GM12892 (cell line): ENCODE measurements around the gene ARPIN. TPM values are rescaled to one million over a fixed set of nuclear protein-coding genes. Genes with fewer than 3 reads are reported as not detected.
"Not testable (repeated sequence)": the region's sequence is repeated elsewhere in the genome, so short reads cannot be mapped to it uniquely, and the experiment has no call there.

Source experiments
- DNase-seq: peaks from one replicate; pipeline ENCODE4 v3.0.0; 2011; ENCODE audit not compliant: insufficient read length
- FAIRE-seq: peaks from 2 replicates; lab custom pipeline; 2011; peaks lifted over from hg19 to GRCh38; lab: Jason Lieb, UNC
- POLR2A ChIP-seq: IDR thresholded peaks from 2 replicates; pipeline ENCODE4 v1.6.1; 2011; ENCODE audit warnings: low read depth, low read length, control low read depth
- POLR2AphosphoS5 ChIP-seq: IDR thresholded peaks from 2 replicates; pipeline ENCODE4 v1.6.1; 2011; ENCODE audit warnings: low read depth, low read length, control low read depth
- TAF1 ChIP-seq: IDR thresholded peaks from 2 replicates; pipeline ENCODE4 v1.6.1; 2011; ENCODE audit warnings: low read depth, mild to moderate bottlenecking, control low read depth, low read length, borderline replicate concordance
- polyA plus RNA-seq: library from polyadenylated mRNA; unstranded; fragments of >200 nt; gene quantifications from one replicate; pipeline ENCODE4 v1.2.1, GENCODE V29; 2012; ENCODE audit warnings: missing spikeins, inconsistent platforms; ENCODE audit not compliant: missing spikeins

Gene ARPIN
- 0.13 TPM for polyA plus RNA-seq

DNA sequence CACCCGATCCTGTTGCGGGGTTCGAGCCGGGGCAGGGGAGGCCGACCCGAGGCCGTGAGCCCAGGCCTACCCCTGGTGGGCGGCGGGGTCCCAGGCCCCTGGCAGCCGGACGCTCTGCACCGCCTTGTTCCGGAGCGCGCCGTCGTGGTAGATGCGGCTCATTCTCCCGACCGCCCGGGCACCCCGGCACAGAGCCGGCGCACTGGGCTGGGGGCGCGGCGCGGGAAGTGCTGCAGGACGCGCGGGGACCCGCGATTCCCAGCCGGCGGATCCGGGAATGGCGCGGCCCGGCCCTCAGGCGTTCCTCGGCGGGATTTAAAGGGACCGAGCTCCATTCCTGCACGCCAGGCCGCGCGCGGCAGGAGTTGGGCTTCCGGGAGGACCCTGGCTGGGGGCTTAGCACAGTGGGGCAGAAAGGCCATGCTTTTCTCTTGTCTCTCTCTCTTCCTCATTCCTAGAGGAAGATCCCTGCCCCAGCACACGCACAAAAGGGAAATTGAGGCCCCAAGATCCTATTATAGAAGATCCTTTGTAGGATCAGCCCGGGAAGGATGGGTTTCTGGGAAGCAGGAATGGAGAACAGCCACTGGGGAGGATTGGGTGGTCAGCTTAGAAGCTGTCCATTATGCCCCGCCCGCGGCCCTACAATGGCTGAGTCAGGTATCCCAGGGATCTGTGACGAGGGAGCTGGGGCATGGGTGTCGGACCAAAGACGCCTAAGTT lies at the start of gene ARPIN:
Gene ARPIN (minus strand): TSS at position 279 of the 723 bp plus-strand sequence. CDS start 117 bp downstream, at position 162.
- FAIRE-seq (no peak), DNase-seq (no peak)
- TF ChIP-seq POLR2AphosphoS5 (no peak), TAF1 (no peak), POLR2A (no peak)

DNA sequence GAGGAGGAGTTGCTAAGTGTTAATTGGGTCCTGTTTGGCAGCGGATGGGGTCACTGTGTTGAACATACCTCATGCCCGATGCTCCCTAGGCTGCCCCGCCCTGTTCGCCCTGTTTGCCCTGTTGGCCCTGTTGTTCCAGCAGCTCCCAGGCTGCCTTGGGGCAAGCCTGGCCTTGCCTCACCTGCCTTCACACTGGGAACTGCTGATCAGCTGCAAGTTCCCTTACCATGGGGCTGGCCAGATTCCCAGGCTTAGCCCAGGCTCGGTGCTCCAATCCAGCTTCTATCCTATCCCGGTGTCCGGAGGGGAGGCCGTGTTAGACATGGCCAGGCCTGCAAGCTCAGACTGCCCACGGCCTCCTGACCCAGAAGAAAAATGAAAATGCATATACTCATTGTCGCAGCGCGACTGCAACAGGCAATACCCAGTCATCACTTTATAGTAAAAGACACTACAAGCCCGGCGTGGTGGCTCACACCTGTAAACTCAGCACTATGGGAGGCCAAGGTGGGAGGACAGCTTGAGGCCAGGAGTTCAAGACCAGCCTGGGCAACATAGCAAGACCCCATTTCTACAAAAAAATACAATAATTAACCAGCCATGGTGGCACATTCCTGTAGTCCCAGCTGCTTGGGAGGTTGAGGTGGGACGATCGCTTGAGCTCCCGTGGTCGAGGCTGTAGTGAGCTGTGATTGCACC lies 45.5 kb upstream of the ARPIN start:
- FAIRE-seq (no peak), DNase-seq (no peak)
- no peak for TF ChIP-seq TAF1

DNA sequence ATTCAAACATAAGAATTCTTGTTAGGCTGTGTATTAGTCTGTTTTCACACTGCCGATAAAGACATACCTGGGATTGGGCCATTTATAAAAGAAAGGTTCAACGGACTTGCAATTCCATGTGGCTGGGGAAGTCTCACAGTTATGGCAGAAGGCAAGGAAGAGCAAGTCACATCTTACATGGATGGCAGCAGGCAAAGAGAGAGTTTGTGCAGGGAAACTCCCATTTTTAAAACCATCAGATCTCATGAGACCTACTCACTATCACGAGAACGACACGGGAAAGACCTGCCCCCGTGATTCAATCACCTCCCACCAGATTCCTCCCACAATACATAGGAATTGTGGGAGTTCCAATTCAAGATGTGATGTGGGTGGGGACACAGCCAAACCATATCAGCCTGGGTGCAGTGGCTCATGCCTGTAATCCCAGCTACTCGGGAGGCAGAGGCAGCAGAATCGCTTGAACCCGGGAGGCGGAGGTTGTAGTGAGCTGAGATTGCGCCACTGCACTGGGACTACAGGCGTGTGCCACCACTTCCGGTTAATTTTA lies 42.8 kb upstream of the ARPIN start:
- DNase-seq, FAIRE-seq: not testable (repeated sequence)

DNA sequence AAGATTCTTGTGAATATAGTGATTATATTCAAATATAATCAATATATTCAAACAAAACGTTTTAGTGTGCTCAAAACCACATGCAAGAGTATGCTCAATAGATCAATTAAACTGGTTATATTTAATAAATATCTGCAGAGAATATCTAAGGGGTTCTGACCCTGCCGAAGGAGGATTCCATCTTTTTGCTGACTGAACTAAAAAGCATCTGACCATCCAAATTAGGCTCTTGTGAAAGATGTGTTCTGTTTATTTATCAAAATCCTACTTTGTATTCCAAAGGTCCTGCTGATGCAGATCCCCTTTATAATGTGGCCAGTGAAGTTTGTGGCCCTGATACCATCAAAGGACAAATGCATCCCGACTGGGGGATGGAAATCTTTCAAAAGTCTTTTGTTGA lies 41.8 kb upstream of the ARPIN start:
- no peak for FAIRE-seq
- no peak for DNase-seq
- no peak for TF ChIP-seq POLR2A
- TF ChIP-seq POLR2AphosphoS5 = no peak
- no peak for TF ChIP-seq TAF1

DNA sequence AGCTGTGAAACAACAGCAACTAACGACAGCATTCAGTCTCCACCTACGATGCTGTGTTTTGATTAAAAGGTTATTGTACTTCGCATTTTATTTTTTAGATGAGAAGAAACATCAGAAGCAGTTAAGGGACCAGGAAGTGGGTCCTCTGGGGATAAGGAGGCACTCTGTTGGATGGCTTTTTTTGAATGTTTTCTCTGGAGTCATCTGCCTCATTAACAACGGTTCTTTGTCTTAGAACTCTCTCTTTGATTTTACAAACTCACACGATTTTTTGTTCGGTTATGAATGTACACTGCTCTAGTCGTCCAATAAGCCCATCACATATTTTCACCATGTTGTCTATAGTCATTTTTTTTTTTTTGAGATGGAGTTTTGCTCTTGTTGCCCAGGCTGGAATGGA lies 36.0 kb upstream of the ARPIN start:
- TF ChIP-seq POLR2AphosphoS5 = no peak
- no peak for TF ChIP-seq POLR2A
- TF ChIP-seq TAF1 = no peak
- FAIRE-seq (no peak), DNase-seq (no peak)

DNA sequence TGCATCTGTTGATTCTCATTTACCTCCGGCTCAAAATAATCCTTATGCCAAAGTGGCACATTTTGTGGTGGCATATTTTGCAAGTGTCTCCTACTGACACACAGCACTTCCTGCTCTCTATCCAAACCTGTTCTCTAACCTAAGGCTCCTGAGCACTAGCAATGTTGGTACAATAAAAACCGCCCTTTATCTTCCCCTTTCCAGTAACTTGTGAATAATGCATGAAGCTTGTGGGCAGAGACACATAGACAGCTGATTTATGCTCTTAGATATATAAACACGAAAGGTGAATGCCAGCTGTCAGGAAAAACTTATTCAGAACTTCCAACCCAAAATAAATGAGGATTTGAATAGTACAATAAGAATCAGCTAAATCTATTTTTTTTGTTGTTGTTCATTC lies 34.6 kb upstream of the ARPIN start:
- DNase-seq = no peak
- no peak for FAIRE-seq

DNA sequence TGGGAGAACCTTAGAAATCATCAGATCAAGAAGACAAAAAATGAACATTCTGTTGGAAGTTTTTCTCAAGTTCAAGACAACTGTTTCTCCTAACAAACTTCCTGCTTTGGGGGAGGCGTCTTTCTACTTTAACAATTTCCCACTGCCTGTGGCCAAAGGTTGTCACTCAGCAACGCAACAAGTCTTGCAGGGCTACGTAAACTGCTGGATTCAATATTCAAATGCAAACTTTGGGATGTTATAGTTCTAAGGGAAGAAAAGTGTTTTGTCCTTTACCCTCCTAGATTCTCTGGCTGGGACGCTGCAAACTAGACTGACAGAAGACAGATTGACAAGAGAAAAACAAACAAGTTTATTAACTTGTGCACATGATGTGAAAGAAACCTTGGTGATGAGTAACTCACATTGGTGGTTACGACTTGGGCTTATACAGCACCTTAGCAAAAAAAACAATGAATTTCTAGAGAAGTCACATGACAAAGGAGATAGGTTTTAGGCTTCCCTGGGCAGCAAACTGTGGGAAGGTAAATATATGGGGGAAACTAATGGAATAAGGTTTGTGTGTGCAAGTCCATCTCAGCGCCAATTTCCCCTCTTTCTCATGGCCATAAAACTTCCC lies 34.0 kb upstream of the ARPIN start:
- DNase-seq (no peak), FAIRE-seq (no peak)
- TF ChIP-seq POLR2A = no peak

More for the DNA sequence above, 34.6 kb upstream of the ARPIN start:
- TF ChIP-seq POLR2A = no peak
- no peak for TF ChIP-seq POLR2AphosphoS5
- TF ChIP-seq TAF1 = no peak

DNA sequence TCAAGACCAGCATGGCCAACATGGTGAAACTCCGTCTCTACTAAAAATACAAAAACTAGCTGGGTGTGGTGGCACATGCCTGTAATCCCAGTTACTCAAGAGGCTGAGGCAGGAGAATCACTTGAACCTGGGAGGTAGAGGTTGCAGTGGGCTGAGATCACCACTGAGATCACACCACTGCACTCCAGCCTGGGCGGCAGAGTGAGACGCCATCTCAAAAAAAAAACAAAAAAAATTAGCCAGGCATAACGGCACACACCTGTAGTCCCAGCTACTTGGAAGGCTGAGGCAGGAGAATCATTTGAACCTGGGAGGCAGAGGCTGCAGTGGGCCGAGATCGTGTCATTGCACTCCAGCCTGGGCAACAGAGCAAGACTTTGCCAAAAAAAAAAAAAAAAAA lies 31.0 kb upstream of the ARPIN start:
- FAIRE-seq, DNase-seq: not testable (repeated sequence)

DNA sequence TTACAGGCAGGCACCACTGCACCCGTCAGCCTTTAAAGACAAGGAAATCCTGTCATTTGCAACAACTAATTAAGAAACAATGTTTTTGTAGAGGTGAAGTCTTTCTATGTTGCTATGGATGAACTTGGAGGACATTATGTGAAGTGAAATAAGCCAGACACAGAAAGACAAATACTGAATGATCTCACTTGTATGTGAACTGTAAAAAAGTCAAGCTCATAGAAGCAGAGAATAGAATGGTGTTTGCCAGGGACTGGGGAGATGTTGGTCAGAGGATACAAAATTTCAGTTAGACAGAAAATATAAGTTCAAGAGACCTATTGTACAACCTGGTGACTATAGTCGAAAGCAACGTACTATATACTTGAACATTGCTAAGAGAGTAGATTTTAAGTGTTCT lies 27.2 kb upstream of the ARPIN start:
- TF ChIP-seq TAF1 (no peak), POLR2AphosphoS5 (no peak), POLR2A (no peak)
- FAIRE-seq (no peak), DNase-seq (no peak)

DNA sequence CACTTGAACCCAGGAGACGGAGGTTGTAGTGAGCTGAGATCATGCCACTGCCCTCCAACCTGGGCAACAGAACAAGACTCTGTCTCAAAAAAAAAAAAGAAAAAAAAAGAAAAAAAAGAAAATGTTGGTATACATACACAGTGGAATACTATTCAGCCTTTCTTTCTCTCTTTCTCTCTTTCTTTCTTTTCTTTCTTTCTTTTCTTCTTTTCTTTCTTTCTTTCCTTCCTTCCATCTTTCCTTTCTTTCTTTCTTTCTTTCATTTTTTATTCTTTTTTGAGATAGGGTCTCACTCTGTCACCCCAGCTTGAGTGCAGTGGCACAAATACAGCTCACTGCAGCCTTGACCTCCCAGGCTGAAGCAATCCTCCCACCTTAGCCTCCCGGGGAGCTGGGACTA lies 26.6 kb upstream of the ARPIN start:
- not testable (repeated sequence) for FAIRE-seq

DNA sequence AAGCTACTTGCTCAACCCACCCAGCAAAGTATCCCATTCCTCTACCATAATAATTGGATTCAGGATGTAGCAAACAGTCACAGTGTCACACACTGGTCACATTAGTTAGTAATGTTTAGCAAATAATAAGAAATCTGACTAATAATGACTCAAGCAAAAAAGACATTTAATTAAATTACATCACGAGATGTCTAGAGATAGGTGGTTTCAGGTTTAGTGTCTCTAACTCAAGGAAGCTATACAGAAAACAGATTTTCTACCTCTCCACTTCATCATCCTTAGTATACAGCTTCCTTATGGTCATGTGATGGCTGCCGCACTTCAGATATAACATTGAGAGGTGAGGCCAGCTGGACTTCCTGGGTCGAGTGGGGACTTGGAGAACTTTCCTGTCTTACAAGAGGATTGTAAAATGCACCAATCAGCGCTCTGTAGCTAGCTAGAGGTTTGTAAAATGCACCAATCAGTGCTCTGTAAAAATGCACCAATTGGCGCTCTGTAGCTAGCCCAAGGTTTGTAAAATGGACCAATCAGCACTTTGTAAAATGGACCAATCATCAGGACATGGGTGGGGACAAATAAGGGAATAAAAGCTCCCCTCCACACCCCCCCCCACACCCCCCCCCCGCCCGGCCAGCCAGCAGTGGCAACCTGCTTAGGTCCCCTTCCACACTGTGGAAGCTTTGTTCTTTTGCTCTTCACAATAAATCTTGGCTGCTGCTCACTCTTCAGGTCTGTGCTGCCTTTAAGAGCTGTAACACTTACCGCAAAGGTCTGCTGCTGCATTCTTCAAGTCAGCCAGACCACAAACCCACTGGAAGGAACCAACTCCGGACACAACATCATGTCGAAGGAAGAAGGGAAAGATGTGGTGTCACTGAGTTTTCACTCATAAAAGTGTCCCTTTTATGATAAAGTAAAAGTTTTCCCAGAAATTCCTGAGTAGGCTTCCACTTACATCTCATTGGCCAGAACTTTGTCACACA lies 24.9 kb upstream of the ARPIN start:
- TF ChIP-seq POLR2A (no peak), TAF1 (no peak), POLR2AphosphoS5 (no peak)
- FAIRE-seq (no peak), DNase-seq (no peak)

More for the DNA sequence above, 26.6 kb upstream of the ARPIN start:
- DNase-seq = not testable (repeated sequence)
